Esophagus squamous epithelium (tissue), 4 donors: ENCODE measurements around the gene ZNF622.

Experiments used
- POLR2A ChIP-seq, 4 donors: fragments of 450-650 bp; IDR thresholded peaks; one replicate each; pipeline ENCODE4 v1.6.1; 2017; ENCODE audit warnings: antibody characterized with exemption in 4 of 4, mild to moderate bottlenecking in 4 of 4, moderate library complexity in 3 of 4
- TF ChIP-seq, protein P1 (sequence below), 6 experiments: fragments of 450-650 bp in 4 of 6; fragments of 200-600 bp in 2 of 6; sonication (generic) in 2 of 6; IDR thresholded peaks; one replicate each; pipeline ENCODE4 v1.5.1; 2016 to 2019; ENCODE audit warnings: antibody characterized with exemption in 6 of 6, mild to moderate bottlenecking in 4 of 6, moderate library complexity in 4 of 6

DNA sequence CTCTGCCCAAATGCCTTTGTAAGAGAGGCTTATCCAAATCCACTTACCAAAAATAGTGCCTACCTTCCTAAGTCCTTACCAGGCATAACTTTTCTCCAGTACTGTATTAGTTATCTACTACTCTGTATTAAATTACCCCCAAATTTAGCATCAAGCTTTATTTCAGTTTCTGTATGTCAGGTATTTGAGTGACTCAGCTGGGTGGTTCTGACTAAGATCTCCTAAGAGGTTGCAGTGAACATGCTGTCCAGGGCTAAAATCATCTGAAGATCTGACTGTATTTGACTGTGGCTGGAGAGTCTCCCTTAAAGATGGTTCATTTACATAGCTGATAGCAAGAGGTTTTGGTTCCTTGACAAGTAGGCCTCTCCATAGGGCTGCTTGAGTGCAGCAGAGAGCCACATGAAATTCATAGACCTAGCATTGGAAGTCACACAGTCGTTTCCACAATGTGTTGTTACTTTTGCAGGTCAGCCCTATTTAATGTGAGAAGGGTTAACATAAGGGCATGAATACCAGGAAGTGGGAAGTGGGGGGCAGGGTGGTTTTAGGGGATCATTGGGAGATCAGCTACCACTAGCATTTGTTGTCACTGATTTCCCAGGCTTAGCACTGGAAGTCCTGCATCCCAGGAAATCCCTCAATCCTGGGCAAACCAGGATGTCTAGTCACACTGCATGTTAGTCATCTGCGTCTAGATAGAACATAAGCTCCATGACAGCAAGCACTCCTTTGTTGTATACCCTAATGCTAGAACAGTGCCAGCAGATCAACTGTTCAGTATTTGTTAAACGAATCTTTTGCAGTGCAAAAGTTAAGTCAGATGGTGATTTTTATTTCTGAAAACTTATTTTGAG lies 2.0 kb upstream of the ZNF622 start:
- TF ChIP-seq, protein P1, sequence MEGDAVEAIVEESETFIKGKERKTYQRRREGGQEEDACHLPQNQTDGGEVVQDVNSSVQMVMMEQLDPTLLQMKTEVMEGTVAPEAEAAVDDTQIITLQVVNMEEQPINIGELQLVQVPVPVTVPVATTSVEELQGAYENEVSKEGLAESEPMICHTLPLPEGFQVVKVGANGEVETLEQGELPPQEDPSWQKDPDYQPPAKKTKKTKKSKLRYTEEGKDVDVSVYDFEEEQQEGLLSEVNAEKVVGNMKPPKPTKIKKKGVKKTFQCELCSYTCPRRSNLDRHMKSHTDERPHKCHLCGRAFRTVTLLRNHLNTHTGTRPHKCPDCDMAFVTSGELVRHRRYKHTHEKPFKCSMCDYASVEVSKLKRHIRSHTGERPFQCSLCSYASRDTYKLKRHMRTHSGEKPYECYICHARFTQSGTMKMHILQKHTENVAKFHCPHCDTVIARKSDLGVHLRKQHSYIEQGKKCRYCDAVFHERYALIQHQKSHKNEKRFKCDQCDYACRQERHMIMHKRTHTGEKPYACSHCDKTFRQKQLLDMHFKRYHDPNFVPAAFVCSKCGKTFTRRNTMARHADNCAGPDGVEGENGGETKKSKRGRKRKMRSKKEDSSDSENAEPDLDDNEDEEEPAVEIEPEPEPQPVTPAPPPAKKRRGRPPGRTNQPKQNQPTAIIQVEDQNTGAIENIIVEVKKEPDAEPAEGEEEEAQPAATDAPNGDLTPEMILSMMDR (IDR thresholded peaks at IDR 0.05): no peak
- TF ChIP-seq POLR2A (IDR thresholded peaks at IDR 0.05): no peak
